HepG2 (cell line): Measurements from ENCODE around the gene CCDC144A.
"Not testable (repeated sequence)": the region's sequence is repeated elsewhere in the genome, so short reads cannot be mapped to it uniquely, and the experiment has no call there.

Experiments used
- CTCF ChIP-seq: sonication (generic); formaldehyde crosslinking; IDR thresholded peaks from 2 replicates; pipeline ENCODE4 v1.5.0; 2020; ENCODE audit warnings: mild to moderate bottlenecking, missing genetic modification reagents, moderate library complexity
- FOXK2 ChIP-seq: fragments of 450-650 bp; IDR thresholded peaks from 2 replicates; pipeline ENCODE4 v1.6.1; 2016
- NR3C1 ChIP-seq: sonication (generic); formaldehyde crosslinking; IDR thresholded peaks from 2 replicates; pipeline ENCODE4 v1.4.0; 2020; ENCODE audit warnings: missing genetic modification reagents
- RAD51 ChIP-seq: fragments of 450-650 bp; IDR thresholded peaks from 2 replicates; pipeline ENCODE4 v1.6.1; 2016; ENCODE audit warnings: borderline replicate concordance
- SALL2 ChIP-seq: sonication (generic); formaldehyde crosslinking; IDR thresholded peaks from 2 replicates; pipeline ENCODE4 v1.8.1; 2023; ENCODE audit warnings: mild to moderate bottlenecking, missing genetic modification reagents, inconsistent platforms
- TAF1 ChIP-seq: sonication (generic); formaldehyde crosslinking; IDR thresholded peaks from 2 replicates; pipeline ENCODE4 v1.4.0; 2020; ENCODE audit warnings: missing genetic modification reagents
- ZNF670 ChIP-seq: sonication (generic); formaldehyde crosslinking; IDR thresholded peaks from 2 replicates; pipeline ENCODE4 v1.8.0; 2022; ENCODE audit warnings: mild to moderate bottlenecking, missing genetic modification reagents, borderline replicate concordance
- ZNF740 ChIP-seq: sonication (generic); formaldehyde crosslinking; IDR thresholded peaks from 2 replicates; pipeline ENCODE4 v1.4.0; 2020; ENCODE audit warnings: missing genetic modification reagents

- not testable (repeated sequence) for TF ChIP-seq ZNF670 (CRISPR knock-in tag); NR3C1 (CRISPR knock-in tag); FOXK2; RAD51; TAF1 (CRISPR knock-in tag); ZNF740 (CRISPR knock-in tag); SALL2 (CRISPR knock-in tag); CTCF (CRISPR knock-in tag)
Measured at GRCh38 chr17:16746571-16746970, 56.5 kb downstream of the CCDC144A start.
